Measurements from ENCODE around the gene PNKD.

DNA sequence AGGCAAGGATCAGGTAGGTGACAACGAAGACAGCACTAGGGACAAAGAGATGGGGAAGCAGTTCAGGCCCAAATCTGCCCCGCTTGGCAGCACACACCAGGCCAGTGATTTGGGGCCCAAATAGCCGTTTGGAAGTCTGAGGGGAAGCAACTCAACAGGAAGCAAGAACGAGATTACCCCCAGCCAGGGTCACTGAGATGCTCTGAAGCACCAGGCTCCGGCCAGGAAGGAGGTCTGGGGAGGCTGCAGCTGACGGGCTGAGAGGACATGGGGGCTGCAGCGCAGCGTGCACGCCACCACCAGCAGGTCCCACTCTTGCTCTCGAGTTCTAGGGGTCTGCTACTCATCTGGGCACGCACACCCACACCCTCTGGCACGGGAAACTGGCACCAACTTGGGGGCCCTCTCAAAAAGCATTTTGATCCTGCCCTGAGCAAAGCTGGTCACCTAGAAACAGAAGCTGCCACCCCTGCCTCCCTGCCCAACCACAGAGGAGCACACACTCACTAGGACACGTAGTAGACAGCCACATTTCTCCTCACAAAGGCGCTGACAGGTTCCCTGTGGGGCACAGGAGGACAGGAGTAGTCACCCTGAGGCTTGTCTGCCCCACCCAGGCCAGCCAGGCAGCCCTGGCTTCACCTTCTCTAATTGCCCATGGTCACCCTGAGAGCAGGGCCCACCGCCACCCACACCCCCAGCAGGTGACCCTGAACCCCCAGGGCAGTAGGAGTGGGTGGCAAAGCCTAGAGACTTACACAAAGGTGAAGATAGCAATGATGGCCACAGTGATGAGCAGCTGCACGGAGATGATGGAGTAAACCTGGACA lies 8.4 kb downstream of the PNKD start:
- TF ChIP-seq, protein P1, sequence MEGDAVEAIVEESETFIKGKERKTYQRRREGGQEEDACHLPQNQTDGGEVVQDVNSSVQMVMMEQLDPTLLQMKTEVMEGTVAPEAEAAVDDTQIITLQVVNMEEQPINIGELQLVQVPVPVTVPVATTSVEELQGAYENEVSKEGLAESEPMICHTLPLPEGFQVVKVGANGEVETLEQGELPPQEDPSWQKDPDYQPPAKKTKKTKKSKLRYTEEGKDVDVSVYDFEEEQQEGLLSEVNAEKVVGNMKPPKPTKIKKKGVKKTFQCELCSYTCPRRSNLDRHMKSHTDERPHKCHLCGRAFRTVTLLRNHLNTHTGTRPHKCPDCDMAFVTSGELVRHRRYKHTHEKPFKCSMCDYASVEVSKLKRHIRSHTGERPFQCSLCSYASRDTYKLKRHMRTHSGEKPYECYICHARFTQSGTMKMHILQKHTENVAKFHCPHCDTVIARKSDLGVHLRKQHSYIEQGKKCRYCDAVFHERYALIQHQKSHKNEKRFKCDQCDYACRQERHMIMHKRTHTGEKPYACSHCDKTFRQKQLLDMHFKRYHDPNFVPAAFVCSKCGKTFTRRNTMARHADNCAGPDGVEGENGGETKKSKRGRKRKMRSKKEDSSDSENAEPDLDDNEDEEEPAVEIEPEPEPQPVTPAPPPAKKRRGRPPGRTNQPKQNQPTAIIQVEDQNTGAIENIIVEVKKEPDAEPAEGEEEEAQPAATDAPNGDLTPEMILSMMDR (IDR thresholded peaks at IDR 0.05; ENCODE audit: low read depth, low read length): no peak
- TF ChIP-seq EZH2phosphoT487 (IDR thresholded peaks at IDR 0.05; ENCODE audit: low read depth): no peak
